HG03354 (cell line): ENCODE data around the gene WWOX.

Experiments used
- ATAC-seq: cut with Tn5 transposase; IDR thresholded peaks from one replicate; pipeline ENCODE4 v1.9.1; 2021; ENCODE audit warnings: mild to moderate bottlenecking; ENCODE audit not compliant: unreplicated experiment, poor library complexity, severe bottlenecking

Gene WWOX

GRCh38 chr16:78473031-78473699, 373.7 kb downstream of the WWOX start:
- ATAC-seq: no peak

GRCh38 chr16:78474762-78475161, 375.3 kb downstream of the WWOX start:
- ATAC-seq: peak; percentile 76

GRCh38 chr16:78476615-78477014, 377.2 kb downstream of the WWOX start:
- no peak for ATAC-seq

- ATAC-seq: peak; percentile 47
Measured at GRCh38 chr16:78478267-78478861, 378.9 kb downstream of the WWOX start.

GRCh38 chr16:78479723-78480122, 380.3 kb downstream of the WWOX start:
- no peak for ATAC-seq

GRCh38 chr16:78480588-78480987, 381.1 kb downstream of the WWOX start:
- ATAC-seq: no peak

GRCh38 chr16:78483124-78483992, 383.9 kb downstream of the WWOX start:
- no peak for ATAC-seq

GRCh38 chr16:78484509-78485058, 385.1 kb downstream of the WWOX start:
- no peak for ATAC-seq

GRCh38 chr16:78485188-78485916, 385.9 kb downstream of the WWOX start:
- no peak for ATAC-seq

- no peak for ATAC-seq
Measured at GRCh38 chr16:78485917-78486257, 386.4 kb downstream of the WWOX start.

- ATAC-seq: no peak
Measured at GRCh38 chr16:78487471-78487870, 388.0 kb downstream of the WWOX start.

GRCh38 chr16:78489072-78489471, 389.6 kb downstream of the WWOX start:
- no peak for ATAC-seq

GRCh38 chr16:78489631-78490030, 390.2 kb downstream of the WWOX start:
- no peak for ATAC-seq

GRCh38 chr16:78490431-78490830, 391.0 kb downstream of the WWOX start:
- no peak for ATAC-seq

- no peak for ATAC-seq
Measured at GRCh38 chr16:78490847-78491246, 391.4 kb downstream of the WWOX start.

- no peak for ATAC-seq
Measured at GRCh38 chr16:78493573-78493972, 394.1 kb downstream of the WWOX start.

- no peak for ATAC-seq
Measured at GRCh38 chr16:78494105-78494504, 394.7 kb downstream of the WWOX start.

- ATAC-seq: no peak
Measured at GRCh38 chr16:78494674-78495073, 395.2 kb downstream of the WWOX start.

- ATAC-seq: no peak
Measured at GRCh38 chr16:78496189-78496588, 396.7 kb downstream of the WWOX start.

GRCh38 chr16:78499399-78499798, 399.9 kb downstream of the WWOX start:
- ATAC-seq: no peak
